HG03565 (cell line): ENCODE measurements around the gene BAG5.

ENCODE experiments used
- ATAC-seq: cut with Tn5 transposase; IDR thresholded peaks from one replicate; pipeline ENCODE4 v1.9.1; 2021; ENCODE audit warnings: mild to moderate bottlenecking, moderate library complexity; ENCODE audit not compliant: unreplicated experiment

The BAG5 gene

DNA sequence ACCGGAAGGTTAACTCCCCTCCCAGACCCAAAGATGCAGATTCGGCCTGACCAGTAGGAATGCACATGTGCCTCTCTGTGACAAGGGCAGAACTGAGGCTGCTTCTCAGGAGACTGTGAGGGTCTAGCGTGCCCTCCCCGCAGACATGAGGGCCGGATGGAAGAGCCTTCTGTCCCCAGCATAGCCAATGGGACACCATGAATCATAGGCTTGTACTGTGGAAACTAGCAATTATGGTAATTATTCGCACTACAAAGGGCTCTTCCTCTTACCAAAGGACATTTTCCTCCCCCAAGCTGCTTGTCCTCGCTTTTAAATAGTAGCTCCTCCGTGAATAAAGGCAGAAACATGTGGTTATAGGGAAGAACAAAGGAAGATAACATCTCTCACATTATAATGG, 6.5 kb upstream of the BAG5 start:
- no peak for ATAC-seq

DNA sequence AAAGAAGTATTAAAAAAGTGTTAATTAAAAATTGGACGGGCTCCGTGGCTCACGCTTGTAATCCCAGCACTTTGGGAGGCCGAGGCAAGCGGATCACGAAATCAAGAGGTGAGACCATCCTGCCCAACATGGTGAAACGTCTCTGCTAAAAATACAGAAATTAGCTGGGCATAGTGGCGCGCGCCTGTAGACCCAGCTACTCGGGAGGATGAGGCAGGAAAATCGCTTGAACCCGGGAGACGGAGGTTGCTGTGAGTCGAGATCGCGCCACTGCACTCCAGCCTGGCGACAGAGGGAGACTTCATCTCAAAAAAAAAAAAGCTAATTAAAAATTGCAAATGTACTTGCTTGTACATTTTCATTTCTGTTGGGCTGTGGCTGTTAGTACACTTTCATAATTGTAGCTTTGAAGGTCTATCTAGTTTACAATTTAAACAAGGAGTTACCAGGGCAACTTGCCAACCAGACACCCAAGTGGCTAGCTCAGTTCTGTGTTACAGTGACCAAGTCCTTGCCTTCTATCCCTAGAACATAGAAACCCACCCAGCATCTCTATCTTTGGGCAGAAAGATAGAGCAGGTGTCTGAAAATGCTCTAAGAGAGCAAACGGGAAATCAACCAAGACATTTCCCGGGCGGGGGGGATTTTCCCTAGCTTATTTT, 1.5 kb upstream of the BAG5 start:
- ATAC-seq, result no peak

GRCh38 chr14:103563226-103563620, 766 bp upstream of the BAG5 start:
- ATAC-seq, result no peak

DNA sequence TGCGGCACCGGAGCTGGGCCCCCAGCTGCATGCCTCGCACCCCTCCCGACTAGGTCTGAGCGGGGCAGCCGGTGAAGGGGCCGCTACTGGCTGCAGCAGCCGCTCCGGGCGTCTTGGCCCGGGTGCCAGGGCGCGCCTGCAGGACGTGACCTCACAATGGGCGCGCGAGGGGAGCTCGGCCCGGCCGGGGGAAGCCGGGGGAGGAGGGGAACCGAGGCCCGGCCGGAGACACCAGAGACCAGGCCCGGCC, 353 bp downstream of the BAG5 start:
- peak; percentile 12 for ATAC-seq

- ATAC-seq, result peak; percentile 8
These were observed 877 bp downstream of the BAG5 start for GRCh38 chr14:103561381-103562178.

- ATAC-seq, result no peak
These were observed 1.8 kb downstream of the BAG5 start for GRCh38 chr14:103560691-103561090.

DNA sequence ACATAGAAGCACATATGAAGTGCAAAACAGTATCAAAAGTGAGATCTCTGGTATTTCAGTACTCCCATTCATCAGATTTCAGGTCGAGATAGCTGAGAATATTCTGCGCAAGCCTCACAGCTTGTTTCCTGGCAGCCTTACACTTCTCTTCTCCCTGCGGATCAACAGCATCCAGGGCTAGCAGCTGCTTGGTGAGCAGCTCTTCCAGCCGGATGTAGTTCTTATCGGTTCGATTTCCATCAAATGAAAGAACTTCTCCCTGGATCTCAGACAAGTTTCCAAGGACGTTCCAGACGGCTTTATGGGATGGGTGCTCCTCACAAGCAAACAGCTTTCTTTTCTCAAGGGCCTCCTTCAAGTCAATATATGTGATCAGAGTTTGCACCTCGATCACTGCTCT, 2.7 kb downstream of the BAG5 start:
- ATAC-seq, result no peak

GRCh38 chr14:103558071-103558882, 4.2 kb downstream of the BAG5 start:
- no peak for ATAC-seq

- ATAC-seq, result no peak
These were observed 5.3 kb downstream of the BAG5 start for GRCh38 chr14:103556946-103557758.

- ATAC-seq, result no peak
These were observed 6.7 kb downstream of the BAG5 start for GRCh38 chr14:103555559-103556337.

DNA sequence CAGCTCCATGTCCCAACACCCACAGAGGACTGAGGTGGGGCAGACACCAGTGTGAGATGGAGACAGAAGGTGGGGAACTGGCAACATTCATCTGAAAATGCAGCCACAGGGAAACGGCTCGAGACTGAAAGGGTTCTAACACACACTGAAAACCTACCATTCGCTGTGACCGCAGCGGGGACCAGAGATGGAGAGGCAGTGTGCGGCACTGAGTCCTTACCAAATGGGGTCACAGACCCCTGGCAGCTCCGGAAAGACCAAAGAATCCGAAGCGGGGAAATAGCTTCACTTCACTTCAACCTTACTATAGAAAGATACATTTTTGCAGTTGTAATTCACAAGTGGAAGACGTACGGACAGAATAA, 9.6 kb downstream of the BAG5 start:
- no peak for ATAC-seq

GRCh38 chr14:103552011-103552845, 10.2 kb downstream of the BAG5 start:
- ATAC-seq, result no peak

GRCh38 chr14:103551338-103551762, 11.1 kb downstream of the BAG5 start:
- no peak for ATAC-seq

DNA sequence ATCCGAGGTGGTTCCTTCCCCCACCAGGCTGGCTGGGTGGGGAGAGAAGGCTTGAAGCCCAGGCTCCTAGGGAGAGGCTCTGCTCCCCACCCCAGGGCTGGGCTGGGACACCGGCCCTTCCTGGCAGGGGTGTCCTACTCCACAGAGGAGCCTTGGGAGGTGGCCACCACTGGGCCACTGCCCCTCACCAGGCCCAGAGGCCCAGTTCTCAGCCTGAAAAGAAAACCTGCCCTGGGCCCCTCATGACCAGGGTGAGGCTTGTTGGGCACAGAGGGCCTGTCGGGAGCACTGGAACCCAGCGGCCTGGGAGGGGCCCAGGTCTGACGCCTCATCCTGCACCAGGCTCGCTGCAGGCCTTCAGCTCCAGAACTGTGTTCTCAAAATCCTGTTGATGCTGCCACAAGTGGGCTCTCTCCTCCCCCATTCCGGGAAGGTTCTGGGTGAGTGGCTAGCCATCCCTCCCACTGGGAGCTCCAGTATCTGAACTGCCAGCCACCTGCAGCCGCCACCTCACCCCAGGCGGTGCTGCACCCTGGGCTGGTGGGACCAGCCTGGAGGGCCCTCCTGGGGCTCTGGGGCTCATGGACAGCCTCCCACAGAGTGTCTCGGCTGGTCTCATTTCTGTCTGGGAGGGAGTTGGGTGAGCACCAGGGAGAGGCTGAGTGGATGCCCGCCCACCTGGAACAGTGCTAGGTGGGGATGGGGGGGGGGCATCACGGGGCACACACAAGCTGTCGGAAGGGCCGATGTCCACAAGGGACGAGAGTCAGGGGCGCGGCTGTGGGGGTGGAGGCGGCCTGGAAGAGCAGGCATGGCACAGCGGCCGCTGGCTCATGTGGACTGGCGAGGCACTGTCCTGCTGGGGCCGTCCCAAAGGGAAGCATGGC, 11.8 kb downstream of the BAG5 start:
- ATAC-seq, result no peak

DNA sequence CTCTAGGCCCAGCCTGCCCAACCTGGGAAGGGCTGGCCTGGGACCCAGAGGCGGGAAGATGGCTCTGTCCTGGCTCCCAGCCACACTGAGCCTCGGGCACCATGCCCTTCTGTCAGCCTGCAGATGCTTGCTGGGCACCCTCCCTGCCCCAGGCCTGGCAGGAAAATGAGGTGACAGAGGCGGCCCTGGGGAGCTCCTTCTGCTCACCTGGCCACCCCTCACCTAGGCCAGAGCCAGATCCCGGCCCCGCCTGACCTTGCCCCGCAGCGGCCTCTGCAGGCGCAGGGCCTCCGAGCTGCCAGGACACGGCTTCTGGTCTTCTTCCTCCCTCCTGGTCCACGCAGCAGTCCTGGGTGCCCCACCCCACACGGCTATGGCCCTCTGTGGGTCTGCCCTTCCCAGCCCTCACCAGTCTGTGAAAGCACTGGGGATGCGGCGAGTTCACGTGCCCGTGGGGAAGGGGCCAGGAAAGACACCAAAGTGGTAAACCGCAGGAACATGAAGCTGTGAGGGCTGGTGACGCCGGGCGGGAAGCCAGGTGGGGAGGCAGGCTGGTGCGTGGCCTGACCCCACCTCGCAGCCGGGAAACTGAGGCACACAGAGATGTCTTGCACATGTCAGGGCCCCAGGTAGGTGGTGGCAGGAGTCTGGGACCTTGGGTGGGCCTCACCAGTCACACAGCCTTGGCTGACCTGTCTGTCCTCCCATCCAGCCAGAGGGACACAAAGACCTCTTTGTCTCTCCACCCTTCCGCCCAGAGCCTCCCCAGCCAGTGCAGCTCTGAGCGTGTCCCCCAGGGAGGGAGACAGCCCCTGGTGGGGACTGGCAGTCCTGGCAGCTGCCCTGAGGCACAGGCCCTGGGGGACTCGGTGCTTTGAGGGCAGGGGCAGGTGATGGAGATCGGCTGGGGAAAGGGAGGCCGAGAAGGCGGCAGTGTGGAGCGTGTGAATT, 12.8 kb downstream of the BAG5 start:
- no peak for ATAC-seq

GRCh38 chr14:103548463-103549351, 13.8 kb downstream of the BAG5 start:
- ATAC-seq, result no peak
